Gastrocnemius medialis (tissue), 4 donors: ENCODE data around the gene ATXN7L1.

Experiments used
- CTCF ChIP-seq, 5 experiments: fragments of 450-650 bp in 3 of 5; fragments of 200-600 bp in 2 of 5; sonication (generic) in 2 of 5; IDR thresholded peaks in 4 of 5; conservative IDR thresholded peaks in 1 of 5; 1 replicate in 4 of 5; 2 replicates in 1 of 5; pipeline ENCODE4 v1.5.1; 2016 to 2019; ENCODE audit warnings: antibody characterized with exemption in 5 of 5, mild to moderate bottlenecking in 3 of 5, moderate library complexity in 3 of 5
- POLR2A ChIP-seq, 2 donors: fragments of 450-650 bp; IDR thresholded peaks; one replicate each; pipeline ENCODE4 v1.6.1; 2017; ENCODE audit warnings: antibody characterized with exemption in 2 of 2, mild to moderate bottlenecking in 2 of 2, moderate library complexity in 2 of 2

- TF ChIP-seq CTCF (IDR thresholded peaks at IDR 0.05 in 4 of 5, conservative IDR thresholded peaks at IDR 0.05 in 1 of 5), result no peak
- TF ChIP-seq POLR2A (IDR thresholded peaks at IDR 0.05), result no peak
Measured at GRCh38 chr7:105719395-105719794, 157.0 kb downstream of the ATXN7L1 start.
